Body of pancreas (tissue), 4 donors: Measurements from ENCODE around the gene ACACB. TPM values are rescaled to one million over a fixed set of nuclear protein-coding genes. Genes with fewer than 3 reads are reported as not detected.

Experiments used
- ATAC-seq: fragments of 150-250 bp; one replicate; pipeline ENCODE4 v1.9.1; 2016
- DNase-seq, 4 donors: peaks; one replicate each; pipeline ENCODE4 v3.0.0-alpha.2; 2019
- H3K27ac ChIP-seq, 4 donors: fragments of 200-600 bp; sonication (generic); 1 replicate in 3 of 4; 2 replicates in 1 of 4; pipeline versions ENCODE4 v1.5.1 to v1.6.1; 2016 to 2019; ENCODE audit warnings: mild to moderate bottlenecking in 1 of 4, mixed read lengths in 1 of 4, moderate library complexity in 1 of 4
- H3K27me3 ChIP-seq, 2 donors: fragments of 200-600 bp; sonication (generic); one replicate each; pipeline ENCODE4 v1.6.0; 2016; ENCODE audit warnings: mild to moderate bottlenecking in 1 of 2
- H3K36me3 ChIP-seq, 2 donors: fragments of 200-600 bp; sonication (generic); replicated peaks in 1 of 2; 2 replicates each; pipeline ENCODE4 v1.5.1; 2016; ENCODE audit warnings: low read depth in 2 of 2; ENCODE audit not compliant: insufficient read depth in 1 of 2
- H3K4me1 ChIP-seq: fragments of 200-600 bp; sonication (generic); one replicate; pipeline ENCODE4 v1.6.0; 2016
- H3K4me3 ChIP-seq, 2 donors: fragments of 200-600 bp; sonication (generic); 1 replicate in 1 of 2; 2 replicates in 1 of 2; pipeline ENCODE4 v1.5.1; 2016 to 2019
- H3K9me3 ChIP-seq, 3 donors: fragments of 200-600 bp; sonication (generic); 1 replicate in 2 of 3; 2 replicates in 1 of 3; pipeline ENCODE4 v1.5.1; 2016
- POLR2A ChIP-seq, 3 donors: fragments of 450-650 bp; IDR thresholded peaks; one replicate each; pipeline ENCODE4 v1.6.1; 2016; ENCODE audit warnings: antibody characterized with exemption in 3 of 3, mild to moderate bottlenecking in 2 of 3
- WGBS, 2 donors: methylation state at CpG; one replicate each; pipeline ENCODE4 v1.1.5; 2017; 5-methylcytosine and 5-hydroxymethylcytosine counted together
- intact Hi-C: fragments of 100-400 bp; cut with DNase I; formaldehyde crosslinking; loops from one replicate; pipeline ENCODE4 v1.15.1; 2023
- total RNA-seq, 2 donors: library from RNA; depleted of rRNA; stranded (reverse); fragments of >200 nt; gene quantifications; one replicate each; pipeline ENCODE4 v1.1.0, GENCODE V29; 2016
- TF ChIP-seq, protein P1 (sequence below), 7 experiments: fragments of 450-650 bp in 4 of 7; fragments of 200-600 bp in 3 of 7; sonication (generic) in 3 of 7; IDR thresholded peaks; one replicate each; pipeline ENCODE4 v1.5.1; 2016 to 2019; ENCODE audit warnings: antibody characterized with exemption in 7 of 7

ACACB gene
- total RNA-seq, 2 donors from 2014 or later: 71.1 to 358 TPM

DNA sequence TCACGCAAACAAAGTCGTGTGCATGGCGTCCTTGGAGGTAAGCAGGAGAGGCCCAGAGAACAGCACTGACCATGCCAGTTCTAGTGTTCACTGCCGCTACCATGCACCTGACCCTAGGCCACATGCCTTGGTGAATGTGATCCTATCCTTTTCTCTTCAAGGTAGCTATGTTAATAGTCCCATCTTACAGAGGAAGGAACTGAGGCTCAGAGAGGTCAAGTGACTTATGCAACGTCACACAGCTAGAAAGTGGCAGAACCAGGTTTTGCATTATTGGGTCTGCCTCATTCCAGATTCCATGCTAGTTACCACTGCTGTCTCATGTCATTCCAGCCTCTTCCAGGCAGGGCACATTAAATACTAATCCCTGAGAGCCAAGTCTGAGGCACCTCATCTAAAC, 107.5 kb downstream of the ACACB start:
- ATAC-seq (no peak), DNase-seq (no peak)
- Histone ChIP-seq H3K4me3 (no peak overlapping the region), H3K9me3 (no peaks in the 10 kb centered on the region), H3K36me3 (peaks cover 7 to 31% of the 10 kb centered on the region in 2 donors), H3K4me1 (no peaks in the 10 kb centered on the region), H3K27me3 (no peaks in the 10 kb centered on the region), H3K27ac (no peak overlapping the region)
- intact Hi-C loops: no loop called here
- TF ChIP-seq POLR2A (IDR thresholded peaks at IDR 0.05): no peak
- TF ChIP-seq, protein P1, sequence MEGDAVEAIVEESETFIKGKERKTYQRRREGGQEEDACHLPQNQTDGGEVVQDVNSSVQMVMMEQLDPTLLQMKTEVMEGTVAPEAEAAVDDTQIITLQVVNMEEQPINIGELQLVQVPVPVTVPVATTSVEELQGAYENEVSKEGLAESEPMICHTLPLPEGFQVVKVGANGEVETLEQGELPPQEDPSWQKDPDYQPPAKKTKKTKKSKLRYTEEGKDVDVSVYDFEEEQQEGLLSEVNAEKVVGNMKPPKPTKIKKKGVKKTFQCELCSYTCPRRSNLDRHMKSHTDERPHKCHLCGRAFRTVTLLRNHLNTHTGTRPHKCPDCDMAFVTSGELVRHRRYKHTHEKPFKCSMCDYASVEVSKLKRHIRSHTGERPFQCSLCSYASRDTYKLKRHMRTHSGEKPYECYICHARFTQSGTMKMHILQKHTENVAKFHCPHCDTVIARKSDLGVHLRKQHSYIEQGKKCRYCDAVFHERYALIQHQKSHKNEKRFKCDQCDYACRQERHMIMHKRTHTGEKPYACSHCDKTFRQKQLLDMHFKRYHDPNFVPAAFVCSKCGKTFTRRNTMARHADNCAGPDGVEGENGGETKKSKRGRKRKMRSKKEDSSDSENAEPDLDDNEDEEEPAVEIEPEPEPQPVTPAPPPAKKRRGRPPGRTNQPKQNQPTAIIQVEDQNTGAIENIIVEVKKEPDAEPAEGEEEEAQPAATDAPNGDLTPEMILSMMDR (IDR thresholded peaks at IDR 0.05): no peak
- WGBS, 2 donors: 93 to 99% methylated on average over 5 of the region's 5 CpGs

DNA sequence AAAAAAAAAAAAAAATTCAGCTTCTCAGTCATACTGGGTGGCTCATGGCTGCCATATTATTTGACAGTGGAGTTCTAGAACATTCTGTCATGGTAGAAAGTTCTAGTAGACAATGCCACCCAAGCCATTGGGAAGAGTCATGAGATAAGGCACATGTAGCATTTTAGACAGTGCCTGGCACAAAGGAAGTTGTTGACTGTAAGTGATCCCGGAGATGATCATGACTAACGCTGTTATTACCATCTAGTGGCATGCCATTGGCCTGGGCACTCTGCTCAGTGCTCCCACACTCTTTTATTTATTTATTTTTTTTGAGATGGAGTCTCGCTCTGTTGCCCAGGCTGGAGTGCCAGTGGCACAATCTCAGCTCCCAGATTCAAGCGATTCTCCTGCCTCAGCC, 112.3 kb downstream of the ACACB start:
- WGBS, 2 donors: 90 to 92% methylated on average over 4 of the region's 4 CpGs
- Histone ChIP-seq H3K27me3 (no peaks in the 10 kb centered on the region), H3K27ac (no peak overlapping the region), H3K9me3 (no peaks in the 10 kb centered on the region), H3K4me3 (no peak overlapping the region), H3K4me1 (no peaks in the 10 kb centered on the region), H3K36me3 (peaks cover 2 to 32% of the 10 kb centered on the region in 2 donors)
- ATAC-seq: no peak
- DNase-seq: no peak
- TF ChIP-seq POLR2A (IDR thresholded peaks at IDR 0.05): no peak
- TF ChIP-seq, protein P1 (IDR thresholded peaks at IDR 0.05): no peak
- intact Hi-C loops: no loop called here

DNA sequence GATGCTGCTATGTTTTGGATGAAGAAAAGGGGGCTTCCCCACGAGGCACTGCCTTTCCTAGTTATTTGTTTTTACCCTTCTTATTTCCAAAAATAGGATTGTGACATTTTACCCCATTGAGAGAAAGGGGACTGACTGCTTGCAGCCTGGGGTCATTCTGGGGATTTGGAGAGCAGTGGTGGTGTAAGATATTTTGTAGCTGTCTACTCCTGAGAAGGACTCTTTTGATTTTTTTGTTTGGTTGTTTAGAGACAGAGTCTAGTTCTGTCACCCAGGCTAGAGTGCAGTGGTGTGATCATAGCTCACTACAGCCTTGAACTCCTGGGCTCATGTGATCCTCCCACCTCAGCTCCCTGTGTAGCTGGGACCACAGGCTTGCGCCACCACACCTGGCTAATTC, 113.8 kb downstream of the ACACB start:
- no peak for TF ChIP-seq POLR2A (IDR thresholded peaks at IDR 0.05)
- TF ChIP-seq, protein P1 (IDR thresholded peaks at IDR 0.05): no peak
- Histone ChIP-seq H3K9me3 (no peaks in the 10 kb centered on the region), H3K4me1 (no peaks in the 10 kb centered on the region), H3K27ac (no peak overlapping the region), H3K4me3 (no peak overlapping the region), H3K27me3 (no peaks in the 10 kb centered on the region), H3K36me3 (peaks cover 0 to 29% of the 10 kb centered on the region in 2 donors)
- DNase-seq: no peak
- ATAC-seq: no peak
- intact Hi-C loops: no loop called here
- WGBS, 2 donors: 64 to 69% methylated on average over 2 of the region's 2 CpGs

DNA sequence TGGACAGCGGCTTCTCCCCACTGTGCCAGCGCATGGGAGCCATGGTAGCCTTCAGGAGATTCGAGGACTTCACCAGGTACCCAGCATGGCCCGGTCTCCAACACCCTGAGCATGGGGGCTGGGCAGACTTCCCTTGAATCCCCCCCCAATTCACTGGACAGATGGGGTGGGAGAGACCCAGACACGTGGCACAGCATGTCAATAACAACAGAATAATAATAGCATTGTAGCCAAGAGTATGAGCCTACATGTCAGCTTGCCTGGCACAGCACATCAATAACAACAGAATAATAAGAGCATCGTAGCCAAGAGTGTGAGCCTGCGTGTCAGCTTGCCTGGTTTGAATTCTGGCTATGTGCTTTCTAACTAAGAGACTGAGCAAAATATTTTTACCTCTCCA, 116.3 kb downstream of the ACACB start:
- intact Hi-C loops: no loop called here
- 88 to 92% methylated on average over 3 to 7 of the region's 7 CpGs for WGBS, 2 donors
- peaks cover 0 to 41% of the 10 kb centered on the region in 2 donors for H3K36me3 ChIP-seq
- H3K4me3 ChIP-seq: no peak overlapping the region
- no peak for DNase-seq
- TF ChIP-seq, protein P1 (IDR thresholded peaks at IDR 0.05): no peak
- no peaks in the 10 kb centered on the region for H3K4me1 ChIP-seq
- no peak for ATAC-seq
- H3K27me3 ChIP-seq: no peaks in the 10 kb centered on the region
- H3K27ac ChIP-seq: no peak overlapping the region
- H3K9me3 ChIP-seq: no peaks in the 10 kb centered on the region

DNA sequence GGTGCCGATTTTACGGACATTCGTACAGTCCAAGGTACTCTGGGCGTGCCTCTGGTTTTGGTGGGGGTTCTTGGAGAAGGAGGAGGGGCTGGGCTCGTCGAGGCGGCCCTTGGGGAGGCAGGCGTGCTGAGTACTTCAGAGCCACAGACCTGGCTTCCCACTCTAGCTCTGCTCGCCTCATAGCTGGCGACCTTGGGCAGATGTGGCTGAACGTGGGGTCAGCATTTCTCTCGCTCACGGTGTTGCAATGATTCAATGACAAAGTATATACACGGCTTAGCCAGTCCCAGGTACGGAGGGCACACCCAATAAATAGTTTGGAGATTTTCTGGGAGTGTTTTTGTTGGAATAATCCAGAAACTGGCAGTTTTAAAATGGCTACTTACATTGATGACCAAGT, 117.6 kb downstream of the ACACB start:
- H3K4me3 ChIP-seq: no peak overlapping the region
- 84 to 86% methylated on average over 9 to 15 of the region's 15 CpGs for WGBS, 2 donors
- intact Hi-C loops: no loop called here
- TF ChIP-seq, protein P1 (IDR thresholded peaks at IDR 0.05): no peak
- TF ChIP-seq POLR2A (IDR thresholded peaks at IDR 0.05): no peak
- peaks cover 0 to 41% of the 10 kb centered on the region in 2 donors for H3K36me3 ChIP-seq
- H3K27ac ChIP-seq: no peak overlapping the region
- no peaks in the 10 kb centered on the region for H3K9me3 ChIP-seq
- H3K4me1 ChIP-seq: no peaks in the 10 kb centered on the region
- no peaks in the 10 kb centered on the region for H3K27me3 ChIP-seq
- ATAC-seq (no peak), DNase-seq (no peak)
